ENCODE results near the gene GINS1.

DNA sequence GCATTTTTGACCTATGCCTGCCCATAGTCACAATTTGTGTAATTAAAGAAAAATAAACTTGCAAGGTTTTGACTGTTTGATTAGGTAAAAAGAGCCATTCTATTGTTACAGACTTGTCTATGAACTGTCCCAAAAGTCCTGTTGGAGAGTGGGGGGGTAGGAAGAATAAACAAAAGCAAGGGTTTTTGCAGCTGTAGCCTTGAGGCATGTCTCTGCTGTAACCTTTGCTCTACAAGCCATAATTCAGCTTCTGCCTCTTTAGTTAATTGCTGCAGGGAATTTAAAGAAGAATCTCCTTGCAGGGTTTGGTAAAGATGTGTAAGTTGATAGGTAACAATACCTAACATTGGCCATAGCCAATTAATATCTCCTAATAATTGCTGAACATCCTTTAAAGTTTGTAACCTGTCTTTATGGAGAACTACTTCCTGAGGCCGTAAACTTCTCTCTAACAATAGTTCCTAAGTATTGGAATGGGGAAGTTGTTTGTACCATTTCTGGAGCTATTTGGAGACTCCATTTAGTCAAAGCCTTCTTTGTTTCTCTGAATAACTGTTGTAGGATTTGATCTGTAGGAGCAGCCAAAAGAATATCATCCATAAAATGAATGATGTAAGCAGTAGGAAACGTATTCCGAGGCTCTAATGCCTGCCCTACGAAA is 9.0 kb upstream of the GINS1 start:
- TF ChIP-seq POLR2A (IDR thresholded peaks at IDR 0.05; ENCODE audit: low read depth, low read length) (no peak), POLR2AphosphoS5 (IDR thresholded peaks at IDR 0.05; ENCODE audit: low read depth, low read length) (no peak)

Measured in GM12891 (cell line).